HEK293 (cell line): ENCODE data around the gene COMMD10.

Source experiments
- CTCF ChIA-PET: fragments of 350-600 bp; formaldehyde crosslinking; extraction: SDS; loops from one replicate; lab custom pipeline; 2021; ENCODE audit warnings: antibody characterized with exemption; lab: Yijun Ruan, JAX
- POLR2A ChIA-PET: fragments of 300-600 bp; formaldehyde crosslinking; extraction: SDS; loops from one replicate; lab custom pipeline; 2020; ENCODE audit warnings: antibody characterized with exemption, inconsistent platforms; lab: Yijun Ruan, JAX
- H3K27ac ChIP-seq: fragments of 200-500 bp; sonication (Bioruptor generic); 2 replicates; pipeline ENCODE4 v1.5.1; 2014; ENCODE audit warnings: low read depth, low read length, control low read depth, inconsistent platforms; ENCODE audit errors: extremely low read depth
- H3K36me3 ChIP-seq, 2 experiments: fragments of 200-500 bp in 1 of 2; sonication (Bioruptor generic) in 1 of 2; 1 replicate in 1 of 2; 2 replicates in 1 of 2; pipeline ENCODE4 v1.5.1; 2014 to 2017; ENCODE audit warnings: inconsistent platforms in 2 of 2, low read length in 2 of 2; ENCODE audit not compliant: control insufficient read depth in 2 of 2, insufficient read depth in 1 of 2
- H3K4me1 ChIP-seq: fragments of 200-500 bp; sonication (Bioruptor generic); 2 replicates; pipeline ENCODE4 v1.5.1; 2014; ENCODE audit warnings: mild to moderate bottlenecking, low read length, inconsistent platforms; ENCODE audit not compliant: control insufficient read depth, insufficient read depth
- H3K4me3 ChIP-seq: 2 replicates; pipeline ENCODE4 v1.5.1; 2011; ENCODE audit warnings: low read depth, mild to moderate bottlenecking, control low read depth, low read length, moderate library complexity
- H3K9me3 ChIP-seq: fragments of 200-500 bp; sonication (Bioruptor generic); 2 replicates; pipeline ENCODE4 v1.5.1; 2014; ENCODE audit warnings: low read depth, low read length, inconsistent platforms; ENCODE audit not compliant: control insufficient read depth, insufficient read depth
- HOXC10 ChIP-seq: sonication (generic); formaldehyde crosslinking; IDR thresholded peaks from 2 replicates; pipeline ENCODE4 v1.8.1; 2023; ENCODE audit warnings: mild to moderate bottlenecking, missing genetic modification reagents
- MEIS1 ChIP-seq: sonication (generic); formaldehyde crosslinking; IDR thresholded peaks from 2 replicates; pipeline ENCODE4 v1.8.1; 2022; ENCODE audit warnings: missing genetic modification reagents, mild to moderate bottlenecking, borderline replicate concordance
- REPIN1 ChIP-seq: fragments of 450-650 bp; formaldehyde crosslinking; IDR thresholded peaks from 2 replicates; pipeline ENCODE4 v1.5.1; 2017; ENCODE audit warnings: missing biosample characterization, missing genetic modification characterization, low read depth
- SALL2 ChIP-seq: fragments of 450-650 bp; formaldehyde crosslinking; IDR thresholded peaks from 2 replicates; pipeline ENCODE4 v1.5.0; 2017; ENCODE audit warnings: missing biosample characterization, mild to moderate bottlenecking, missing genetic modification characterization, borderline replicate concordance
- ZNF350 ChIP-seq: fragments of 450-650 bp; formaldehyde crosslinking; IDR thresholded peaks from 2 replicates; pipeline ENCODE4 v1.5.0; 2017; ENCODE audit warnings: missing biosample characterization, mild to moderate bottlenecking, missing genetic modification characterization
- ZNF37A ChIP-seq: fragments of 450-650 bp; IDR thresholded peaks from 2 replicates; pipeline ENCODE4 v1.5.1; 2018; ENCODE audit warnings: missing biosample characterization, missing genetic modification characterization
- ZNF404 ChIP-seq: fragments of 450-650 bp; formaldehyde crosslinking; IDR thresholded peaks from 2 replicates; pipeline ENCODE4 v1.5.1; 2017; ENCODE audit warnings: missing biosample characterization, missing genetic modification characterization
- ZNF510 ChIP-seq: fragments of 450-650 bp; formaldehyde crosslinking; IDR thresholded peaks from 2 replicates; pipeline ENCODE4 v1.5.1; 2018; ENCODE audit warnings: mild to moderate bottlenecking, missing genetic modification characterization, missing biosample characterization; ENCODE audit not compliant: insufficient replicate concordance
- ZNF555 ChIP-seq: fragments of 450-650 bp; formaldehyde crosslinking; conservative IDR thresholded peaks from 2 replicates; pipeline ENCODE4 v1.5.1; 2017; ENCODE audit warnings: missing biosample characterization, mild to moderate bottlenecking, missing genetic modification characterization, inconsistent platforms
- TF ChIP-seq, protein P1 (sequence below): fragments of 450-650 bp; formaldehyde crosslinking; IDR thresholded peaks from 2 replicates; pipeline ENCODE4 v1.5.1; 2016; ENCODE audit warnings: missing biosample characterization, missing genetic modification characterization
- TF ChIP-seq, protein P2 (sequence below): fragments of 450-650 bp; formaldehyde crosslinking; IDR thresholded peaks from 2 replicates; pipeline ENCODE4 v1.5.1; 2017; ENCODE audit warnings: missing biosample characterization, missing genetic modification characterization
- TF ChIP-seq, protein P3 (sequence below): fragments of 450-650 bp; formaldehyde crosslinking; IDR thresholded peaks from 2 replicates; pipeline ENCODE4 v1.5.1; 2016; ENCODE audit warnings: missing biosample characterization, missing genetic modification characterization
- TF ChIP-seq, protein P4 (sequence below): fragments of 450-650 bp; formaldehyde crosslinking; IDR thresholded peaks from 2 replicates; pipeline ENCODE4 v1.5.1; 2017; ENCODE audit warnings: missing biosample characterization, missing genetic modification characterization
- TF ChIP-seq, protein P5 (sequence below): fragments of 450-650 bp; formaldehyde crosslinking; IDR thresholded peaks from 2 replicates; pipeline ENCODE4 v1.5.1; 2017; ENCODE audit warnings: missing biosample characterization, missing genetic modification characterization

Gene COMMD10

DNA sequence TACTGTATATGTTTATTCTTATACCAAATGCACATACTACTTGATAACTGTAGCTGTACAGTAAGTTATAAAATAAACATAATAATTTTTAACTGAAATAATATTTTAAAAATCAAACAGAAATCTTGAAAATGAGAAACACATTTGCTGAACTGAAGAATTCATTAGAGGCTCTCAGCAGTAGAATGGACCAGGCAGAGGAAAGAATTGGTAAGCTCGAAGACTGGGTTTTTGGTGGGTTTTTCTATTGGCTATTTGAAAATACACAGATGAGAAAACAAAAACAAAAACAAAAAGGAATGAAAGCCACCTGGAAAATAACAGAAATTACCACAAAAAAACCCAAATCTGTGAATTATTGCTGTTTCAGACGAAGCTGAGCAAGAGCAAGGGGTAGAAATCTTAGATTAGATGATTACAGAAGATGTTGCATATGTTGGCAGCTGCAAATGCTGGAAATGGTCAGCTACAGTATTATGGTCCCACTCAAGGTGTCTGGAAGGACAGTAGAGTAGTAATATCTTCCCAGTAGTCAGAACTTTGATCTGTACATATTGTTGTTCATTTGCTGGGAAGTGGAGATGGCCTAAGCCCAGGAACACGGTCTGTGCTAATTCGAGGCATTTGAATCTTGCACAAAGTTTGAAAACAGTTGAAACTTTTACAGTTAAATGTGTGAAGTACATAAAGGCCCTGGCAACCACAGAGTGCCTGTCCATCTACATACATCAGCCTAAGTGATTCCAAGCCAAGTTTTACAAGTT, 233.4 kb downstream of the COMMD10 start (continued):
- TF ChIP-seq, protein P1, sequence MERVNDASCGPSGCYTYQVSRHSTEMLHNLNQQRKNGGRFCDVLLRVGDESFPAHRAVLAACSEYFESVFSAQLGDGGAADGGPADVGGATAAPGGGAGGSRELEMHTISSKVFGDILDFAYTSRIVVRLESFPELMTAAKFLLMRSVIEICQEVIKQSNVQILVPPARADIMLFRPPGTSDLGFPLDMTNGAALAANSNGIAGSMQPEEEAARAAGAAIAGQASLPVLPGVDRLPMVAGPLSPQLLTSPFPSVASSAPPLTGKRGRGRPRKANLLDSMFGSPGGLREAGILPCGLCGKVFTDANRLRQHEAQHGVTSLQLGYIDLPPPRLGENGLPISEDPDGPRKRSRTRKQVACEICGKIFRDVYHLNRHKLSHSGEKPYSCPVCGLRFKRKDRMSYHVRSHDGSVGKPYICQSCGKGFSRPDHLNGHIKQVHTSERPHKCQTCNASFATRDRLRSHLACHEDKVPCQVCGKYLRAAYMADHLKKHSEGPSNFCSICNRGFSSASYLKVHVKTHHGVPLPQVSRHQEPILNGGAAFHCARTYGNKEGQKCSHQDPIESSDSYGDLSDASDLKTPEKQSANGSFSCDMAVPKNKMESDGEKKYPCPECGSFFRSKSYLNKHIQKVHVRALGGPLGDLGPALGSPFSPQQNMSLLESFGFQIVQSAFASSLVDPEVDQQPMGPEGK (tag by site-specific recombination) = no peak
- TF ChIP-seq REPIN1 (tag by site-specific recombination) = no peak
- TF ChIP-seq HOXC10 (CRISPR knock-in tag) = no peak
- TF ChIP-seq, protein P2, sequence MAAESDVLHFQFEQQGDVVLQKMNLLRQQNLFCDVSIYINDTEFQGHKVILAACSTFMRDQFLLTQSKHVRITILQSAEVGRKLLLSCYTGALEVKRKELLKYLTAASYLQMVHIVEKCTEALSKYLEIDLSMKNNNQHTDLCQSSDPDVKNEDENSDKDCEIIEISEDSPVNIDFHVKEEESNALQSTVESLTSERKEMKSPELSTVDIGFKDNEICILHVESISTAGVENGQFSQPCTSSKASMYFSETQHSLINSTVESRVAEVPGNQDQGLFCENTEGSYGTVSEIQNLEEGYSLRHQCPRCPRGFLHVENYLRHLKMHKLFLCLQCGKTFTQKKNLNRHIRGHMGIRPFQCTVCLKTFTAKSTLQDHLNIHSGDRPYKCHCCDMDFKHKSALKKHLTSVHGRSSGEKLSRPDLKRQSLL = no peak
- TF ChIP-seq ZNF37A (tag by site-specific recombination) = no peak
- TF ChIP-seq ZNF510 = no peak
- TF ChIP-seq ZNF404 (tag by site-specific recombination) = no peak
- no peak for TF ChIP-seq ZNF350
- no peak for TF ChIP-seq MEIS1 (CRISPR knock-in tag)
- TF ChIP-seq, protein P3, sequence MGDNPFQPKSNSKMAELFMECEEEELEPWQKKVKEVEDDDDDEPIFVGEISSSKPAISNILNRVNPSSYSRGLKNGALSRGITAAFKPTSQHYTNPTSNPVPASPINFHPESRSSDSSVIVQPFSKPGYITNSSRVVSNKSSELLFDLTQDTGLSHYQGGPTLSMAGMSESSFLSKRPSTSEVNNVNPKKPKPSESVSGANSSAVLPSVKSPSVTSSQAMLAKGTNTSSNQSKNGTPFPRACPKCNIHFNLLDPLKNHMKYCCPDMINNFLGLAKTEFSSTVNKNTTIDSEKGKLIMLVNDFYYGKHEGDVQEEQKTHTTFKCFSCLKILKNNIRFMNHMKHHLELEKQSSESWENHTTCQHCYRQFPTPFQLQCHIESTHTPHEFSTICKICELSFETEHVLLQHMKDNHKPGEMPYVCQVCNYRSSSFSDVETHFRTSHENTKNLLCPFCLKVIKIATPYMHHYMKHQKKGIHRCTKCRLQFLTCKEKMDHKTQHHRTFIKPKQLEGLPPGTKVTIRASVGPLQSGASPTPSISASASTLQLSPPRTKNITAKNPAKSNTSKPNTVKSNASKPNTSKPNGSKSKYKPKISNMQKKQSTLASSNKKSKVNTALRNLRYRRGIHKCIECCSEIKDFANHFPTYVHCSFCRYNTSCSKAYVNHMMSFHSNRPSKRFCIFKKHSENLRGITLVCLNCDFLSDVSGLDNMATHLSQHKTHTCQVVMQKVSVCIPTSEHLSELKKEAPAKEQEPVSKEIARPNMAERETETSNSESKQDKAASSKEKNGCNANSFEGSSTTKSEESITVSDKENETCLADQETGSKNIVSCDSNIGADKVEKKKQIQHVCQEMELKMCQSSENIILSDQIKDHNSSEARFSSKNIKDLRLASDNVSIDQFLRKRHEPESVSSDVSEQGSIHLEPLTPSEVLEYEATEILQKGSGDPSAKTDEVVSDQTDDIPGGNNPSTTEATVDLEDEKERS = no peak
- TF ChIP-seq ZNF555 (tag by site-specific recombination) = no peak
- TF ChIP-seq, all 188 proteins: peak for 0

DNA sequence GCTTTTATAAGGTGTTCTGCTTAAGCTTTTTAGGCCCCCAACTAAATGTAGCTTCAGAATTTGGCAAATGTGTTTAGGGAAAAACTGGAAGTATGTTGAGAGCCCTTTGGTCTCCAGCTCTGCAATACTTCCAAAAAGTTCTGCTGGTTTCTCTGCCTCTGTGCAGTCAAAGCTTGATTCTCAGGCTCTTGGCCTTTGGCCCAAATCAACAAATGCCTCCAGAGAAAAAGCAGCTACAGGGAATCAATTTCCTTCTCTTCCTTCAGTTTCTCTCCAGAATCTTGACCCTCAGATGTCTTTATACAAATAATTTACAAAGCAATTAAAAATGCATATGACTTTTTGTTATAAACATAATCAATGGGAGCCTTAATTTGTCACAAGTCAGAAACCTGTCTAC, 235.7 kb downstream of the COMMD10 start:
- H3K4me3 ChIP-seq = no peak overlapping the region
- no peak overlapping the region for H3K27ac ChIP-seq
- H3K9me3 ChIP-seq = no peaks in the 10 kb centered on the region
- H3K36me3 ChIP-seq = no peaks in the 10 kb centered on the region
- POLR2A ChIA-PET = no interaction called here
- TF ChIP-seq SALL2 (tag by site-specific recombination) = no peak
- TF ChIP-seq, protein P4, sequence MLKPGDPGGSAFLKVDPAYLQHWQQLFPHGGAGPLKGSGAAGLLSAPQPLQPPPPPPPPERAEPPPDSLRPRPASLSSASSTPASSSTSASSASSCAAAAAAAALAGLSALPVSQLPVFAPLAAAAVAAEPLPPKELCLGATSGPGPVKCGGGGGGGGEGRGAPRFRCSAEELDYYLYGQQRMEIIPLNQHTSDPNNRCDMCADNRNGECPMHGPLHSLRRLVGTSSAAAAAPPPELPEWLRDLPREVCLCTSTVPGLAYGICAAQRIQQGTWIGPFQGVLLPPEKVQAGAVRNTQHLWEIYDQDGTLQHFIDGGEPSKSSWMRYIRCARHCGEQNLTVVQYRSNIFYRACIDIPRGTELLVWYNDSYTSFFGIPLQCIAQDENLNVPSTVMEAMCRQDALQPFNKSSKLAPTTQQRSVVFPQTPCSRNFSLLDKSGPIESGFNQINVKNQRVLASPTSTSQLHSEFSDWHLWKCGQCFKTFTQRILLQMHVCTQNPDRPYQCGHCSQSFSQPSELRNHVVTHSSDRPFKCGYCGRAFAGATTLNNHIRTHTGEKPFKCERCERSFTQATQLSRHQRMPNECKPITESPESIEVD (tag by site-specific recombination) = 0 out of 2 replicates have a peak, but pooled peaks have one; percentile 23
- TF ChIP-seq, protein P5, sequence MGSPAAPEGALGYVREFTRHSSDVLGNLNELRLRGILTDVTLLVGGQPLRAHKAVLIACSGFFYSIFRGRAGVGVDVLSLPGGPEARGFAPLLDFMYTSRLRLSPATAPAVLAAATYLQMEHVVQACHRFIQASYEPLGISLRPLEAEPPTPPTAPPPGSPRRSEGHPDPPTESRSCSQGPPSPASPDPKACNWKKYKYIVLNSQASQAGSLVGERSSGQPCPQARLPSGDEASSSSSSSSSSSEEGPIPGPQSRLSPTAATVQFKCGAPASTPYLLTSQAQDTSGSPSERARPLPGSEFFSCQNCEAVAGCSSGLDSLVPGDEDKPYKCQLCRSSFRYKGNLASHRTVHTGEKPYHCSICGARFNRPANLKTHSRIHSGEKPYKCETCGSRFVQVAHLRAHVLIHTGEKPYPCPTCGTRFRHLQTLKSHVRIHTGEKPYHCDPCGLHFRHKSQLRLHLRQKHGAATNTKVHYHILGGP (tag by site-specific recombination) = no peak
- H3K4me1 ChIP-seq = no peaks in the 10 kb centered on the region; the same call in 1 of the 2 replicates
- CTCF ChIA-PET = interaction anchor here (0.6 to 0.7 kb wide), 2 partner anchors 13 to 291 kb away, joined by 3 read pairs; no protein-coding TSS in a partner anchor
